CD14-positive monocyte (primary cell): ENCODE data around the gene GRID1. TPM values are rescaled to one million over a fixed set of nuclear protein-coding genes. Genes with fewer than 3 reads are reported as not detected.

Experiments used
- DNase-seq, 3 donors: peaks; one replicate each; pipeline ENCODE4 v3.0.0-alpha.2; 2011 to 2022
- H2AFZ ChIP-seq: 2 replicates; pipeline ENCODE4 v1.6.0; 2012; ENCODE audit warnings: mild to moderate bottlenecking, low read depth, low read length, inconsistent platforms; ENCODE audit not compliant: insufficient read depth, poor library complexity, severe bottlenecking
- H3K27ac ChIP-seq, 2 donors: 1 replicate in 1 of 2; 2 replicates in 1 of 2; pipeline ENCODE4 v1.5.1; 2012 to 2013; ENCODE audit warnings: low read length in 2 of 2, control low read depth in 1 of 2, inconsistent platforms in 1 of 2, low read depth in 1 of 2, mild to moderate bottlenecking in 1 of 2
- H3K27me3 ChIP-seq, 2 donors: one replicate each; pipeline versions ENCODE4 v1.6.0 to v1.6.1; 2011 to 2013; ENCODE audit warnings: low read length in 2 of 2; ENCODE audit not compliant: control insufficient read depth in 2 of 2, insufficient read depth in 2 of 2
- H3K36me3 ChIP-seq, 2 donors: replicated peaks in 1 of 2; 1 replicate in 1 of 2; 2 replicates in 1 of 2; pipeline versions ENCODE4 v1.5.1 to v1.6.1; 2012 to 2013; ENCODE audit warnings: low read length in 2 of 2, control low read depth in 1 of 2, inconsistent platforms in 1 of 2, mild to moderate bottlenecking in 1 of 2; ENCODE audit not compliant: insufficient read depth in 2 of 2, control insufficient read depth in 1 of 2
- H3K4me1 ChIP-seq, 2 donors: 1 replicate in 1 of 2; 2 replicates in 1 of 2; pipeline versions ENCODE4 v1.5.1 to v1.6.1; 2012 to 2013; ENCODE audit warnings: low read length in 2 of 2, control low read depth in 1 of 2, inconsistent platforms in 1 of 2, mild to moderate bottlenecking in 1 of 2, moderate library complexity in 1 of 2; ENCODE audit not compliant: insufficient read depth in 2 of 2, control insufficient read depth in 1 of 2
- H3K4me2 ChIP-seq: replicated peaks from 2 replicates; pipeline ENCODE3; 2012; ENCODE audit warnings: low read length, moderate library complexity, mild to moderate bottlenecking; ENCODE audit not compliant: poor library complexity, severe bottlenecking; ENCODE audit errors: extremely low read depth
- H3K4me3 ChIP-seq, 3 experiments: fragments of 200-600 bp in 1 of 3; sonication (generic) in 1 of 3; replicated peaks in 1 of 3; 1 replicate in 2 of 3; 2 replicates in 1 of 3; pipeline ENCODE4 v1.5.1; 2011 to 2013; ENCODE audit warnings: low read length in 3 of 3, mild to moderate bottlenecking in 3 of 3, control low read depth in 2 of 3, low read depth in 2 of 3, inconsistent platforms in 1 of 3, moderate library complexity in 1 of 3
- H3K79me2 ChIP-seq: 2 replicates; pipeline ENCODE4 v1.6.0; 2012; ENCODE audit warnings: mild to moderate bottlenecking, control low read depth, inconsistent platforms, low read length, moderate library complexity; ENCODE audit not compliant: insufficient read depth
- H3K9ac ChIP-seq: 2 replicates; pipeline ENCODE4 v1.6.0; 2017; ENCODE audit warnings: low read length, mild to moderate bottlenecking; ENCODE audit not compliant: insufficient read depth, poor library complexity, severe bottlenecking
- H3K9me3 ChIP-seq, 2 donors: replicated peaks in 1 of 2; 1 replicate in 1 of 2; 2 replicates in 1 of 2; pipeline versions ENCODE4 v1.5.1 to v1.6.1; 2012 to 2013; ENCODE audit warnings: low read length in 2 of 2, control low read depth in 1 of 2; ENCODE audit not compliant: control insufficient read depth in 1 of 2, insufficient read depth in 1 of 2
- H4K20me1 ChIP-seq: 2 replicates; pipeline ENCODE4 v1.6.0; 2012; ENCODE audit warnings: mild to moderate bottlenecking, low read length, control low read depth, moderate library complexity; ENCODE audit not compliant: insufficient read depth
- H3K27ac Mint-ChIP-seq, 7 donors: one replicate each; pipeline ENCODE4 v1.8.0; 2020; ENCODE audit warnings: mild to moderate bottlenecking in 7 of 7, mixed read lengths in 7 of 7, moderate library complexity in 6 of 7, inconsistent platforms in 2 of 7
- H3K27me3 Mint-ChIP-seq, 3 donors: one replicate each; pipeline ENCODE4 v1.8.0; 2021 to 2022; ENCODE audit warnings: low read depth in 3 of 3, mild to moderate bottlenecking in 3 of 3, mixed read lengths in 3 of 3, moderate library complexity in 3 of 3, inconsistent platforms in 1 of 3
- H3K36me3 Mint-ChIP-seq, 2 donors: one replicate each; pipeline ENCODE4 v1.8.0; 2020; ENCODE audit warnings: mixed read lengths in 2 of 2, inconsistent platforms in 1 of 2, mild to moderate bottlenecking in 1 of 2
- H3K4me1 Mint-ChIP-seq: one replicate; pipeline ENCODE4 v1.8.0; 2020; ENCODE audit warnings: mild to moderate bottlenecking, mixed read lengths
- H3K4me3 Mint-ChIP-seq, 2 donors: one replicate each; pipeline ENCODE4 v1.8.0; 2020; ENCODE audit warnings: mild to moderate bottlenecking in 2 of 2, mixed read lengths in 2 of 2, moderate library complexity in 1 of 2
- H3K9me3 Mint-ChIP-seq, 7 donors: one replicate each; pipeline ENCODE4 v1.8.0; 2020 to 2022; ENCODE audit warnings: mixed read lengths in 7 of 7, mild to moderate bottlenecking in 6 of 7, moderate library complexity in 6 of 7, inconsistent platforms in 2 of 7
- CTCF ChIP-seq: fragments of 200-600 bp; IDR thresholded peaks from one replicate; pipeline ENCODE4 v1.8.0; 2022; ENCODE audit warnings: antibody characterized with exemption, mild to moderate bottlenecking
- WGBS: methylation state at CpG from one replicate; pipeline ENCODE4 v1.1.5; 2013; ENCODE audit warnings: missing lambda C conversion rate; ENCODE audit not compliant: insufficient coverage; 5-methylcytosine and 5-hydroxymethylcytosine counted together
- intact Hi-C, 2 donors: fragments of 100-400 bp; cut with micrococcal nuclease; formaldehyde crosslinking; loops; one replicate each; pipeline versions ENCODE4 v1.15.0 to v1.15.1; 2023
- polyA plus RNA-seq, 3 donors: library from polyadenylated mRNA; depleted of rRNA in 1 of 3; unstranded in 2 of 3; stranded (reverse) in 1 of 3; fragments of 300-500 nt in 2 of 3; fragments of >200 nt in 1 of 3; fragmentation: Illumina TruSeq in 2 of 3; gene quantifications; 1 replicate in 2 of 3; 2 replicates in 1 of 3; pipeline ENCODE4 v1.2.3, GENCODE V29; 2012 to 2021

Gene GRID1
- polyA plus RNA-seq, 3 donors: not detected

DNA sequence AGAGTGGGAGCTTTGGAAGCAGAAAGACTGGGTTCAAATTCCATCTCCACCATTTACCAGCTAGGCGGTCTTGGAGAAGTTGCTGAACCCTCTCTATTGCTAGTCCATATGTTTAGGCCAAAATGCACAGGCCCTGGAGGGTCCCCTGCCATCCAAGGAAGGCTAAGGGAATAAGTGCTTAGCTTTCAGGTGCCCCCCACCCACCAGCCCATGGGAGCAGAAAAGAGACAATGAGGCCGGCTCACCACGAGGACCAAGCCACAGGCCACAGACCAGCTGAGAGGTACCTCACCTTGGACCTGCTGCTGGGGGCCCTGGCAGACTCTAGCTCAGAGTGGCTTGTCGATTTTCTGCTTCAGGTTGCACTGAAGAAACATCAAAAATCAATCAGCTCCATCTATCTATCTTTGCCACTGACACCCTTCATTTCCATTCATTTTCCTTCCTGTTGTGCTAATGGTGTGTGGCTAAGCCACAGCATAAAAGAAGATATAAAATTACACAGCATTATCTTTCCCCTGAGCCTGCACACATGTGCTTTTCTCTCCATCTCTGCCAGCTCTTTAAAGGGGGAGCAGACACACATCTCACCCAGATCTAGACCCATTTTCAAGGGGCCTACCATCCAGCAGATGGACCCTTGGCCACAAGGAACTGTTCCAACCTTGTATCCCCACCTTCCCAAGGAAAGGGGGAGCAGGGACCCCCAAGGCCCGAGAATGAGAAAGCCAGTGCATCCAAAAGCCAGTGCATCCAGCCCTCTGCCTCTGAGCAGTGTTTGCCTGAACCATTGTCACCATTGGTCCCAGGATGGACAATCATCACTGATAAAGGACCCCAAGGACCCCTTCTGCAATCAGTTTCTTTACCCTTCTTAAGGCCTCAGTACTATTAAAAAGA lies 65.4 kb downstream of the GRID1 start:
- no peak overlapping the region for H3K27ac ChIP-seq
- H4K20me1 ChIP-seq: no peaks in the 10 kb centered on the region
- 100% methylated on average over 2 of the region's 5 CpGs for WGBS
- no peaks in the 10 kb centered on the region for H3K36me3 ChIP-seq
- H3K9ac ChIP-seq: no peak overlapping the region
- peaks cover 0 to 6% (median 6%) of the 10 kb centered on the region in 3 donors for H3K27me3 Mint-ChIP-seq
- H3K27ac Mint-ChIP-seq: no peak overlapping the region
- H3K4me3 ChIP-seq: no peak overlapping the region
- no peaks in the 10 kb centered on the region for H3K4me1 ChIP-seq
- H3K27me3 ChIP-seq: no peaks in the 10 kb centered on the region
- H3K36me3 Mint-ChIP-seq: no peaks in the 10 kb centered on the region
- no peaks in the 10 kb centered on the region for H3K4me1 Mint-ChIP-seq
- H3K9me3 ChIP-seq: no peaks in the 10 kb centered on the region
- H3K4me3 Mint-ChIP-seq: no peak overlapping the region
- no peak overlapping the region for H3K4me2 ChIP-seq
- intact Hi-C loops: no loop called here
- TF ChIP-seq CTCF: no peak
- DNase-seq: no peak
- H3K9me3 Mint-ChIP-seq: no peaks in the 10 kb centered on the region
- no peak overlapping the region for H2AFZ ChIP-seq
- no peaks in the 10 kb centered on the region for H3K79me2 ChIP-seq

DNA sequence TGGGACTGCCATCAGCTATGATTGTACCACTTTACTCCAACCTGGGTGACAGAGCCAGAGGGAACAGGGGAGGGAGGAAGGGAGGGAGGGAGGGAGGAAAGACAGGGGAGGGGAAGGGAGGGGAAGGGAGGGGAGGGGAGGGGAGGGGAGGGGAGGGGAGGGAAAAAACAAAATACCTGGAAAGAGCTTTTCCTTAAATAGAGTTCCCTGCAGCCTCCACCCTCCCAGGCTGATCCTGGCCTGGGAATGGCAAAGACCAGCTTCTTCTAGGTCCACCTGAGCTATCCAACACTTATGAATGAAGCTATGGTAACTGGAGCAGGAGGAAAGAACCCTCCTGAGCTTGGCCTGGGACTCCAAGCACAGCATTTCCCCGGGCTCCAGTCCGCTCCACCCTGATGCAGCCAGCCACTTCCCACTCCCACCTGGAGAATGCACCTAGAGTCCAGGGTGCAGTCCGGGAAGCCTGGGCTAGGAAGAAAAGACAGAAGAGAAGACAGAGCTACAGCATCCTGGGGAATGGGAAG lies 66.1 kb downstream of the GRID1 start:
- H3K79me2 ChIP-seq: no peaks in the 10 kb centered on the region
- H3K4me2 ChIP-seq: no peak overlapping the region
- no peak overlapping the region for H3K9ac ChIP-seq
- no peak for DNase-seq
- no peak overlapping the region for H2AFZ ChIP-seq
- peak overlapping the region in 1 of 7 donors; percentile 12 for H3K27ac Mint-ChIP-seq
- no peaks in the 10 kb centered on the region for H3K9me3 ChIP-seq
- no peaks in the 10 kb centered on the region for H3K27me3 ChIP-seq
- H3K36me3 Mint-ChIP-seq: no peaks in the 10 kb centered on the region
- H3K4me1 ChIP-seq: no peaks in the 10 kb centered on the region
- WGBS: no CpG with 5 or more reads among the region's 3 CpGs
- no peaks in the 10 kb centered on the region for H3K4me1 Mint-ChIP-seq
- H3K36me3 ChIP-seq: no peaks in the 10 kb centered on the region
- intact Hi-C loops: no loop called here
- H3K4me3 ChIP-seq: no peak overlapping the region
- peaks cover 2 to 6% (median 6%) of the 10 kb centered on the region in 3 donors for H3K27me3 Mint-ChIP-seq
- no peaks in the 10 kb centered on the region for H4K20me1 ChIP-seq
- no peak overlapping the region for H3K4me3 Mint-ChIP-seq
- no peaks in the 10 kb centered on the region for H3K9me3 Mint-ChIP-seq
- TF ChIP-seq CTCF: no peak
- H3K27ac ChIP-seq: no peak overlapping the region
